Left ventricle myocardium superior (tissue), 1 donor: ENCODE results near the gene PDLIM4. TPM values are rescaled to one million over a fixed set of nuclear protein-coding genes. Genes with fewer than 3 reads are reported as not detected.

Experiments
- ATAC-seq: fragments of 200-7000 bp; cut with Tn5 transposase; one replicate; pipeline ENCODE4 v1.9.1; 2020; ENCODE audit warnings: mild to moderate bottlenecking, moderate library complexity
- DNase-seq: peaks from one replicate; pipeline ENCODE4 v3.0.0-alpha.2; 2020
- intact Hi-C: fragments of 100-400 bp; cut with micrococcal nuclease; formaldehyde crosslinking; loops from one replicate; pipeline ENCODE4 v1.11.0; 2022
- microRNA-seq: library from miRNA; unstranded; fragments of <30 nt; microRNA quantifications from one replicate; pipeline ENCODE4 v1.2.0, GENCODE V29; 2020; ENCODE audit warnings: borderline number of aligned reads
- total RNA-seq: library from RNA; stranded (reverse); fragmentation: NEBNext Ultra II Directional; extraction: Animal tissue kit (Norgen Biotek cat#: 25700); gene quantifications from one replicate; pipeline ENCODE4 v1.2.1, GENCODE V29; 2021
- donor health status: DM: no; HTN: yes; CAD: no; lungs with severe emphysema.

PDLIM4 gene
- total RNA-seq, 1 donor from 2014 or later = 3.8 TPM

- ATAC-seq (no peak), DNase-seq (no peak)
- intact Hi-C loops = no loop called here
Measured at GRCh38 chr5:132322266-132322665, 64.8 kb downstream of the PDLIM4 start.

Small RNAs within 50 kb of the gene (microRNA-seq; reads per million reads assigned to microRNA genes)
- gene MIR6830 = not detected

Other genes with a start within 250 kb of the PDLIM4 start
- gene ACSL6, start 246.0 kb upstream of the PDLIM4 start, total RNA-seq = 4.4 TPM
- not detected for gene IL3, start 197.0 kb upstream of the PDLIM4 start, total RNA-seq
- gene CSF2, start 183.9 kb upstream of the PDLIM4 start, total RNA-seq = not detected
- 78.4 TPM for gene P4HA2, start 29.8 kb upstream of the PDLIM4 start, total RNA-seq
- 1.6 TPM for gene SLC22A4, start 36.7 kb downstream of the PDLIM4 start, total RNA-seq
- 26.6 TPM for gene SLC22A5, start 112.0 kb downstream of the PDLIM4 start, total RNA-seq
- 12.6 TPM for gene IRF1, start 233.1 kb downstream of the PDLIM4 start, total RNA-seq